HepG2 (cell line): ENCODE measurements around the gene ASF1B. TPM values are rescaled to one million over a fixed set of nuclear protein-coding genes. Genes with fewer than 3 reads are reported as not detected.

Source experiments
- ATF2 ChIP-seq: sonication (generic); formaldehyde crosslinking; IDR thresholded peaks from 2 replicates; pipeline ENCODE4 v1.4.0; 2020; ENCODE audit warnings: missing genetic modification reagents
- CCAR2 ChIP-seq: fragments of 200-400 bp; formaldehyde crosslinking; optimal IDR thresholded peaks from 2 replicates; pipeline ENCODE3; 2018; ENCODE audit warnings: low read depth, mild to moderate bottlenecking, low read length, moderate library complexity
- CHCHD3 ChIP-seq: sonication (generic); formaldehyde crosslinking; IDR thresholded peaks from 2 replicates; pipeline ENCODE4 v1.8.0; 2022; ENCODE audit warnings: mild to moderate bottlenecking, missing genetic modification reagents, moderate library complexity
- HDAC6 ChIP-seq: fragments of 200-600 bp; sonication (generic); IDR thresholded peaks from 2 replicates; pipeline ENCODE4 v1.7.0; 2017; ENCODE audit warnings: mild to moderate bottlenecking, antibody characterized with exemption, low read length, low read depth
- HNRNPK ChIP-seq: fragments of 200-400 bp; formaldehyde crosslinking; IDR thresholded peaks from 2 replicates; pipeline ENCODE4 v1.6.1; 2018; ENCODE audit warnings: low read length, low read depth, moderate library complexity, mild to moderate bottlenecking; ENCODE audit not compliant: poor library complexity, severe bottlenecking
- IKZF1 ChIP-seq: fragments of 450-650 bp; IDR thresholded peaks from 2 replicates; pipeline ENCODE4 v1.7.1; 2016
- IKZF4 ChIP-seq: sonication (generic); formaldehyde crosslinking; IDR thresholded peaks from 2 replicates; pipeline ENCODE4 v1.5.1; 2020; ENCODE audit warnings: borderline replicate concordance, mild to moderate bottlenecking, low read depth, missing genetic modification reagents; ENCODE audit errors: not compliant biosample characterization
- NCOA1 ChIP-seq: sonication (generic); formaldehyde crosslinking; IDR thresholded peaks from 2 replicates; pipeline ENCODE4 v1.9.0; 2021; ENCODE audit warnings: missing genetic modification reagents
- NR3C1 ChIP-seq: sonication (generic); formaldehyde crosslinking; IDR thresholded peaks from 2 replicates; pipeline ENCODE4 v1.4.0; 2020; ENCODE audit warnings: missing genetic modification reagents
- TFDP2 ChIP-seq: sonication (generic); formaldehyde crosslinking; IDR thresholded peaks from 2 replicates; pipeline ENCODE4 v1.4.0; 2020; ENCODE audit warnings: missing genetic modification reagents
- TGIF2 ChIP-seq: IDR thresholded peaks from 2 replicates; pipeline ENCODE4 v1.6.1; 2016; ENCODE audit warnings: control low read depth, missing compliant biosample characterization
- ZBTB7B ChIP-seq: sonication (generic); formaldehyde crosslinking; IDR thresholded peaks from 2 replicates; pipeline ENCODE4 v1.4.0; 2020; ENCODE audit warnings: missing genetic modification reagents
- ZFP36 ChIP-seq: fragments of 150-350 bp; IDR thresholded peaks from 2 replicates; pipeline ENCODE4 v1.6.1; 2018; ENCODE audit warnings: borderline replicate concordance, low read length, low read depth; ENCODE audit not compliant: partially characterized antibody
- ZFP36L2 ChIP-seq: sonication (generic); formaldehyde crosslinking; IDR thresholded peaks from 2 replicates; pipeline ENCODE4 v1.4.0; 2020; ENCODE audit warnings: missing genetic modification reagents
- ZHX2 ChIP-seq, 2 experiments: sonication (generic) in 1 of 2; formaldehyde crosslinking in 1 of 2; IDR thresholded peaks; 2 replicates each; pipeline versions ENCODE4 v1.6.1 to v1.9.0; 2014 to 2022; ENCODE audit warnings: antibody characterized with exemption in 1 of 2, borderline replicate concordance in 1 of 2, inconsistent platforms in 1 of 2, low read depth in 1 of 2, missing genetic modification reagents in 1 of 2
- ZKSCAN5 ChIP-seq: sonication (generic); formaldehyde crosslinking; IDR thresholded peaks from 2 replicates; pipeline ENCODE4 v1.5.1; 2020; ENCODE audit warnings: mild to moderate bottlenecking, missing genetic modification reagents
- ZNF367 ChIP-seq: sonication (generic); formaldehyde crosslinking; IDR thresholded peaks from 2 replicates; pipeline ENCODE4 v1.4.0; 2020; ENCODE audit warnings: missing genetic modification reagents, borderline replicate concordance
- ZNF577 ChIP-seq: sonication (generic); formaldehyde crosslinking; IDR thresholded peaks from 2 replicates; pipeline ENCODE4 v1.4.0; 2020; ENCODE audit warnings: mild to moderate bottlenecking, low read depth, missing genetic modification reagents, borderline replicate concordance
- ZNF737 ChIP-seq: sonication (generic); formaldehyde crosslinking; IDR thresholded peaks from 2 replicates; pipeline ENCODE4 v1.5.0; 2020; ENCODE audit warnings: missing genetic modification reagents, mild to moderate bottlenecking, borderline replicate concordance
- polyA plus RNA-seq, 8 experiments: library from polyadenylated mRNA; depleted of rRNA in 3 of 8; stranded (reverse) in 7 of 8; unstranded in 1 of 8; fragments of >200 nt; fragmentation: Illumina TruSeq in 4 of 8; extraction: Trizol in 4 of 8; gene quantifications; 2 replicates each; pipeline versions ENCODE4 v1.2.1 to v1.2.3, GENCODE V29; 2011 to 2016; ENCODE audit warnings: low read depth in 4 of 8, missing spikeins in 1 of 8, mixed read lengths in 1 of 8; ENCODE audit not compliant: insufficient read depth in 1 of 8
- total RNA-seq, 5 experiments: library from RNA; depleted of rRNA; stranded (reverse); fragments of >200 nt; fragmentation: Illumina TruSeq; extraction: Trizol; gene quantifications; 2 replicates each; pipeline ENCODE4 v1.2.3, GENCODE V29; 2016; ENCODE audit warnings: low read depth in 1 of 5

The ASF1B gene
- total and polyA plus RNA-seq, 2 of the 13 experiments (the other 11 are each of a cell fraction or from before 2014, with no cell fraction given): 18.2 to 24.8 TPM

GRCh38 chr19:14136509-14137281 lies at the start of gene ASF1B (continued):
- TF ChIP-seq ZHX2 (IDR thresholded peaks at IDR 0.05; ENCODE audit: low read depth) (no peak), ZHX2 (CRISPR knock-in tag; IDR thresholded peaks at IDR 0.05; ENCODE audit: borderline replicate concordance) (no peak), HDAC6 (no peak), CHCHD3 (CRISPR knock-in tag) (0 out of 2 replicates have a peak, but pooled peaks have one; percentile 23), NR3C1 (CRISPR knock-in tag) (no peak), ZNF577 (CRISPR knock-in tag) (no peak), ZFP36L2 (CRISPR knock-in tag) (no peak), HNRNPK (peak; percentile 49), CCAR2 (no peak), ZFP36 (no peak), TGIF2 (CRISPR knock-in tag) (peak; percentile 87), IKZF1 (no peak), IKZF4 (CRISPR knock-in tag) (peak; percentile 51), TFDP2 (CRISPR knock-in tag) (peak; percentile 99), ATF2 (CRISPR knock-in tag) (no peak; the same call in 1 of the 2 replicates), ZKSCAN5 (CRISPR knock-in tag) (no peak), ZNF737 (CRISPR knock-in tag) (no peak), ZBTB7B (no peak), NCOA1 (CRISPR knock-in tag) (no peak; the same call in 1 of the 2 replicates), ZNF367 (CRISPR knock-in tag) (peak; percentile 68; the same call in 1 of the 2 replicates)
